Breast epithelium (tissue), 4 donors: ENCODE measurements around the gene TSC1. TPM values are rescaled to one million over a fixed set of nuclear protein-coding genes. Genes with fewer than 3 reads are reported as not detected.

Experiments
- DNase-seq, 2 donors: peaks; one replicate each; pipeline ENCODE4 v3.0.0-alpha.2; 2019; ENCODE audit warnings: low spot score in 2 of 2
- H3K27ac ChIP-seq, 2 donors: fragments of 200-600 bp; sonication (generic) in 1 of 2; one replicate each; pipeline ENCODE4 v1.5.1; 2016 to 2019; ENCODE audit warnings: mild to moderate bottlenecking in 1 of 2
- H3K27me3 ChIP-seq, 2 donors: fragments of 200-600 bp; sonication (generic) in 1 of 2; one replicate each; pipeline versions ENCODE4 v1.5.1 to v1.6.0; 2017 to 2019; ENCODE audit warnings: control low read depth in 1 of 2, mild to moderate bottlenecking in 1 of 2
- H3K36me3 ChIP-seq: fragments of 200-600 bp; one replicate; pipeline ENCODE4 v1.5.1; 2019
- H3K4me1 ChIP-seq, 2 donors: fragments of 200-600 bp; sonication (generic); one replicate each; pipeline ENCODE4 v1.5.1; 2016 to 2019; ENCODE audit warnings: control low read depth in 1 of 2
- H3K4me3 ChIP-seq, 3 donors: fragments of 200-600 bp; sonication (generic); 1 replicate in 2 of 3; 2 replicates in 1 of 3; pipeline ENCODE4 v1.5.1; 2016 to 2019; ENCODE audit warnings: mild to moderate bottlenecking in 3 of 3, moderate library complexity in 2 of 3
- H3K9me3 ChIP-seq, 2 donors: fragments of 200-600 bp; sonication (generic) in 1 of 2; one replicate each; pipeline ENCODE4 v1.5.1; 2016 to 2019; ENCODE audit warnings: control low read depth in 1 of 2
- CTCF ChIP-seq, 3 donors: fragments of 450-650 bp; IDR thresholded peaks; one replicate each; pipeline ENCODE4 v1.5.1; 2016 to 2017; ENCODE audit warnings: antibody characterized with exemption in 3 of 3, mild to moderate bottlenecking in 3 of 3, moderate library complexity in 3 of 3
- POLR2A ChIP-seq: fragments of 450-650 bp; IDR thresholded peaks from one replicate; pipeline ENCODE4 v1.6.1; 2016; ENCODE audit warnings: antibody characterized with exemption, mild to moderate bottlenecking, moderate library complexity
- POLR2AphosphoS5 ChIP-seq, 3 donors: sonication (generic); formaldehyde crosslinking; IDR thresholded peaks; one replicate each; pipeline ENCODE4 v1.6.1; 2017; ENCODE audit warnings: antibody characterized with exemption in 3 of 3
- intact Hi-C: fragments of 100-400 bp; cut with DNase I; formaldehyde crosslinking; loops from one replicate; pipeline ENCODE4 v1.15.1; 2023; ENCODE audit warnings: low total_unique reads
- total RNA-seq, 3 donors: library from RNA; depleted of rRNA; stranded (reverse); fragments of >200 nt; gene quantifications; one replicate each; pipeline ENCODE4 v1.1.0, GENCODE V29; 2016

Gene TSC1
- total RNA-seq, 3 donors from 2014 or later = 38.1 to 61.9 (median 48.2) TPM

GRCh38 chr9:132858751-132859150 is 85.7 kb downstream of the TSC1 start:
- intact Hi-C loops = no loop called here
- no peak for DNase-seq
- H3K9me3 ChIP-seq = no peaks in the 10 kb centered on the region
- no peak for TF ChIP-seq POLR2AphosphoS5 (IDR thresholded peaks at IDR 0.05)
- no peak for TF ChIP-seq CTCF (IDR thresholded peaks at IDR 0.05)
- TF ChIP-seq POLR2A = no peak
- no peaks in the 10 kb centered on the region for H3K27me3 ChIP-seq
- no peaks in the 10 kb centered on the region for H3K4me1 ChIP-seq
- no peak overlapping the region for H3K27ac ChIP-seq
- no peak overlapping the region for H3K4me3 ChIP-seq
- H3K36me3 ChIP-seq = no peaks in the 10 kb centered on the region

- Histone ChIP-seq H3K9me3 (no peaks in the 10 kb centered on the region), H3K36me3 (no peaks in the 10 kb centered on the region), H3K27ac (peak overlapping the region in 1 of 2 donors; percentile 76), H3K4me3 (no peak overlapping the region), H3K4me1 (no peaks in the 10 kb centered on the region), H3K27me3 (no peaks in the 10 kb centered on the region)
- DNase-seq = no peak
- intact Hi-C loops = no loop called here
- TF ChIP-seq CTCF (IDR thresholded peaks at IDR 0.05) (no peak), POLR2A (no peak), POLR2AphosphoS5 (IDR thresholded peaks at IDR 0.05) (no peak)
Observed at GRCh38 chr9:132857616-132858342, 86.6 kb downstream of the TSC1 start.

- Histone ChIP-seq H3K9me3 (no peaks in the 10 kb centered on the region), H3K36me3 (no peaks in the 10 kb centered on the region), H3K4me3 (no peak overlapping the region), H3K27ac (peak overlapping the region in 1 of 2 donors; percentile 76), H3K27me3 (no peaks in the 10 kb centered on the region), H3K4me1 (no peaks in the 10 kb centered on the region)
- intact Hi-C loops = no loop called here
- TF ChIP-seq CTCF (IDR thresholded peaks at IDR 0.05) (no peak), POLR2AphosphoS5 (IDR thresholded peaks at IDR 0.05) (peak in 1 of 3 donors; percentile 74)
- peak in 1 of 2 donors; percentile 25 for DNase-seq
Observed at GRCh38 chr9:132857031-132857430, 87.4 kb downstream of the TSC1 start.

- intact Hi-C loops = no loop called here
- H3K36me3 ChIP-seq = no peaks in the 10 kb centered on the region
- no peak overlapping the region for H3K4me3 ChIP-seq
- H3K9me3 ChIP-seq = no peaks in the 10 kb centered on the region
- no peaks in the 10 kb centered on the region for H3K27me3 ChIP-seq
- no peak overlapping the region for H3K27ac ChIP-seq
- H3K4me1 ChIP-seq = no peaks in the 10 kb centered on the region
- TF ChIP-seq POLR2A (no peak), CTCF (IDR thresholded peaks at IDR 0.05) (no peak), POLR2AphosphoS5 (IDR thresholded peaks at IDR 0.05) (no peak)
- DNase-seq = no peak
Observed at GRCh38 chr9:132855904-132856303, 88.5 kb downstream of the TSC1 start.

- TF ChIP-seq POLR2AphosphoS5 (IDR thresholded peaks at IDR 0.05) (no peak), CTCF (IDR thresholded peaks at IDR 0.05) (no peak), POLR2A (no peak)
- Histone ChIP-seq H3K9me3 (no peaks in the 10 kb centered on the region), H3K4me1 (no peaks in the 10 kb centered on the region), H3K4me3 (no peak overlapping the region), H3K27ac (no peak overlapping the region), H3K27me3 (no peaks in the 10 kb centered on the region), H3K36me3 (no peaks in the 10 kb centered on the region)
- DNase-seq = no peak
- intact Hi-C loops = no loop called here
Observed at GRCh38 chr9:132854832-132855231, 89.6 kb downstream of the TSC1 start.
